Activated CD8-positive, alpha-beta memory T cell treated with anti-CD3 and anti-CD28 coated beads, Interleukin-2, amount 10 ng/mL, durations not matched to agents 7 days and 5 days (primary cell): ENCODE results near the gene SLC10A1. TPM values are rescaled to one million over a fixed set of nuclear protein-coding genes. Genes with fewer than 3 reads are reported as not detected.

ENCODE experiments used
- ATAC-seq: fragments of 150-1000 bp; cut with Tn5 transposase; one replicate; pipeline ENCODE4 v1.10.0; 2021; ENCODE audit warnings: moderate library complexity
- CTCF ChIA-PET: fragments of 350-600 bp; sonication (Branson Sonifier 250); formaldehyde crosslinking; loops from one replicate; lab custom pipeline; 2021; ENCODE audit warnings: antibody characterized with exemption; lab: Charles Lee
- DNase-seq: peaks from one replicate; pipeline ENCODE4 v3.0.0-alpha.2; 2020
- H3K27ac Mint-ChIP-seq: one replicate; pipeline ENCODE4 v1.8.0; 2021; ENCODE audit warnings: mild to moderate bottlenecking, mixed read lengths
- H3K27me3 Mint-ChIP-seq: one replicate; pipeline ENCODE4 v1.8.0; 2021; ENCODE audit warnings: mixed read lengths
- H3K36me3 Mint-ChIP-seq: one replicate; pipeline ENCODE4 v1.8.0; 2021; ENCODE audit warnings: mild to moderate bottlenecking, mixed read lengths
- H3K4me1 Mint-ChIP-seq: one replicate; pipeline ENCODE4 v1.8.0; 2021; ENCODE audit warnings: mixed read lengths
- H3K4me3 Mint-ChIP-seq: one replicate; pipeline ENCODE4 v1.8.0; 2021; ENCODE audit warnings: mild to moderate bottlenecking, moderate library complexity, mixed read lengths
- H3K9me3 Mint-ChIP-seq: one replicate; pipeline ENCODE4 v1.8.0; 2022; ENCODE audit warnings: low read depth, mixed read lengths
- total RNA-seq, 2 experiments: library from RNA; stranded (reverse); gene quantifications; one replicate each; pipeline ENCODE4 v1.2.3, GENCODE V29; 2021

Gene SLC10A1
- total RNA-seq, 2 experiments from 2014 or later: not detected

DNA sequence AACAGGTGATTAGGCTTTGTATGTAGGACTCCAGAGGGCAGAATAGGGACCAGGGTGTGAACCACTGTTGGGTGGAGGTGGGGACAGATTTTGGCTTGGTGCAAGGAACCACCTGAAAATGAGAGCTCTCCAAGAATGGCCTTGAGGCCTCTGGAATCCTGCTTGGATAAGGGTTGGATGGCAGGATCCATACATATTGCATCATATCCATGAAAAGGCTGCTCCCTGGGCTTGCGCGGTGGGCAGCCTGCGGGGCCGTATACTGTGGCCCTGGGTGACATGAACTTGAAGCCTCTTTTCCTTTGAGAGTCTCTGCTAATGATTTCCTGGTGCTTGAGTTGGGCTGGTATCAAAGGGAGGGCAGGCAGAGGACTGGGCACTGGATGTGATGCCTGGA is 1.3 kb upstream of the SLC10A1 start:
- Mint-ChIP-seq H3K4me3 (no peak overlapping the region), H3K27ac (no peak overlapping the region), H3K27me3 (peaks cover 13% of the 10 kb centered on the region), H3K9me3 (peaks cover 3% of the 10 kb centered on the region), H3K36me3 (peaks cover 3% of the 10 kb centered on the region), H3K4me1 (no peaks in the 10 kb centered on the region)
- CTCF ChIA-PET: no interaction called here
- ATAC-seq: no peak
- no peak for DNase-seq

- DNase-seq (no peak), ATAC-seq (no peak)
- H3K27me3 Mint-ChIP-seq: peaks cover 8% of the 10 kb centered on the region
- no peaks in the 10 kb centered on the region for H3K4me1 Mint-ChIP-seq
- no peak overlapping the region for H3K27ac Mint-ChIP-seq
- H3K9me3 Mint-ChIP-seq: peaks cover 3% of the 10 kb centered on the region
- peaks cover 3% of the 10 kb centered on the region for H3K36me3 Mint-ChIP-seq
- CTCF ChIA-PET: no interaction called here
- no peak overlapping the region for H3K4me3 Mint-ChIP-seq
Measured at GRCh38 chr14:69797573-69798338, 715 bp upstream of the SLC10A1 start.

- CTCF ChIA-PET: no interaction called here
- peaks cover 2% of the 10 kb centered on the region for H3K27me3 Mint-ChIP-seq
- H3K36me3 Mint-ChIP-seq: peaks cover 2% of the 10 kb centered on the region
- peaks cover 1% of the 10 kb centered on the region for H3K9me3 Mint-ChIP-seq
- no peak overlapping the region for H3K27ac Mint-ChIP-seq
- H3K4me1 Mint-ChIP-seq: no peaks in the 10 kb centered on the region
- H3K4me3 Mint-ChIP-seq: no peak overlapping the region
- DNase-seq (no peak), ATAC-seq (no peak)
Measured at GRCh38 chr14:69795691-69796090, 1.4 kb downstream of the SLC10A1 start.

GRCh38 chr14:69794791-69795190 is 2.2 kb downstream of the SLC10A1 start:
- H3K27ac Mint-ChIP-seq: no peak overlapping the region
- DNase-seq (no peak), ATAC-seq (no peak)
- H3K27me3 Mint-ChIP-seq: no peaks in the 10 kb centered on the region
- no peaks in the 10 kb centered on the region for H3K36me3 Mint-ChIP-seq
- H3K4me1 Mint-ChIP-seq: no peaks in the 10 kb centered on the region
- no peak overlapping the region for H3K4me3 Mint-ChIP-seq
- H3K9me3 Mint-ChIP-seq: no peaks in the 10 kb centered on the region
- CTCF ChIA-PET: no interaction called here

GRCh38 chr14:69792887-69793421 is 4.1 kb downstream of the SLC10A1 start:
- Mint-ChIP-seq H3K9me3 (no peaks in the 10 kb centered on the region), H3K4me3 (no peak overlapping the region), H3K27ac (no peak overlapping the region), H3K4me1 (no peaks in the 10 kb centered on the region), H3K36me3 (no peaks in the 10 kb centered on the region), H3K27me3 (no peaks in the 10 kb centered on the region)
- CTCF ChIA-PET: no interaction called here
- DNase-seq (no peak), ATAC-seq (no peak)

- DNase-seq (no peak), ATAC-seq (no peak)
- no peak overlapping the region for H3K4me3 Mint-ChIP-seq
- no peak overlapping the region for H3K27ac Mint-ChIP-seq
- no peaks in the 10 kb centered on the region for H3K4me1 Mint-ChIP-seq
- CTCF ChIA-PET: no interaction called here
- peaks cover 5% of the 10 kb centered on the region for H3K36me3 Mint-ChIP-seq
- no peaks in the 10 kb centered on the region for H3K9me3 Mint-ChIP-seq
- H3K27me3 Mint-ChIP-seq: no peaks in the 10 kb centered on the region
Measured at GRCh38 chr14:69789118-69789640, 7.9 kb downstream of the SLC10A1 start.

GRCh38 chr14:69786603-69787002 is 10.4 kb downstream of the SLC10A1 start:
- no peak overlapping the region for H3K27ac Mint-ChIP-seq
- CTCF ChIA-PET: no interaction called here
- H3K4me1 Mint-ChIP-seq: no peaks in the 10 kb centered on the region
- no peak overlapping the region for H3K4me3 Mint-ChIP-seq
- no peaks in the 10 kb centered on the region for H3K9me3 Mint-ChIP-seq
- H3K36me3 Mint-ChIP-seq: peaks cover 5% of the 10 kb centered on the region
- ATAC-seq: no peak
- DNase-seq: no peak
- H3K27me3 Mint-ChIP-seq: no peaks in the 10 kb centered on the region

GRCh38 chr14:69784942-69785341 is 12.1 kb downstream of the SLC10A1 start:
- no peak overlapping the region for H3K27ac Mint-ChIP-seq
- CTCF ChIA-PET: no interaction called here

GRCh38 chr14:69780952-69781351 is 16.1 kb downstream of the SLC10A1 start:
- DNase-seq (peak; percentile 12), ATAC-seq (no peak)
- Mint-ChIP-seq H3K36me3 (peaks cover 45% of the 10 kb centered on the region), H3K4me1 (peaks cover 22% of the 10 kb centered on the region), H3K4me3 (no peak overlapping the region), H3K27me3 (no peaks in the 10 kb centered on the region), H3K27ac (no peak overlapping the region), H3K9me3 (no peaks in the 10 kb centered on the region)
- CTCF ChIA-PET: interaction anchor here (0.9 kb wide), 1 partner anchor 21 kb away, joined by 3 read pairs; no protein-coding TSS in a partner anchor

More at GRCh38 chr14:69784942-69785341, 12.1 kb downstream of the SLC10A1 start:
- no peaks in the 10 kb centered on the region for H3K9me3 Mint-ChIP-seq
- ATAC-seq (no peak), DNase-seq (no peak)
- peaks cover 14% of the 10 kb centered on the region for H3K36me3 Mint-ChIP-seq
- no peaks in the 10 kb centered on the region for H3K4me1 Mint-ChIP-seq
- H3K27me3 Mint-ChIP-seq: no peaks in the 10 kb centered on the region
- no peak overlapping the region for H3K4me3 Mint-ChIP-seq

GRCh38 chr14:69780092-69780491 is 16.9 kb downstream of the SLC10A1 start:
- DNase-seq (no peak), ATAC-seq (no peak)
- CTCF ChIA-PET: interaction anchor here (0.9 kb wide), 1 partner anchor 20 kb away, joined by 3 read pairs; no protein-coding TSS in a partner anchor
- no peak overlapping the region for H3K27ac Mint-ChIP-seq
- H3K36me3 Mint-ChIP-seq: peaks cover 49% of the 10 kb centered on the region
- H3K27me3 Mint-ChIP-seq: no peaks in the 10 kb centered on the region
- H3K9me3 Mint-ChIP-seq: no peaks in the 10 kb centered on the region
- H3K4me3 Mint-ChIP-seq: no peak overlapping the region
- peaks cover 29% of the 10 kb centered on the region for H3K4me1 Mint-ChIP-seq

GRCh38 chr14:69779088-69779487 is 18.0 kb downstream of the SLC10A1 start:
- no peaks in the 10 kb centered on the region for H3K27me3 Mint-ChIP-seq
- H3K36me3 Mint-ChIP-seq: peaks cover 59% of the 10 kb centered on the region
- H3K4me1 Mint-ChIP-seq: peaks cover 36% of the 10 kb centered on the region
- CTCF ChIA-PET: interaction anchor here (0.7 kb wide), 1 partner anchor 438 kb away, joined by 3 read pairs; no protein-coding TSS in a partner anchor
- no peaks in the 10 kb centered on the region for H3K9me3 Mint-ChIP-seq
- ATAC-seq (no peak), DNase-seq (peak; percentile 12)
- no peak overlapping the region for H3K4me3 Mint-ChIP-seq
- H3K27ac Mint-ChIP-seq: peak overlapping the region; percentile 25

- H3K27me3 Mint-ChIP-seq: no peaks in the 10 kb centered on the region
- H3K4me1 Mint-ChIP-seq: peaks cover 48% of the 10 kb centered on the region
- no peak for ATAC-seq
- no peaks in the 10 kb centered on the region for H3K9me3 Mint-ChIP-seq
- H3K27ac Mint-ChIP-seq: peak overlapping the region; percentile 50
- CTCF ChIA-PET: interaction anchor here (0.5 to 1.7 kb wide), 3 partner anchors 10 to 1047 kb away, joined by 3 to 4 read pairs (median 4); partner anchors contain the start of gene SRSF5
- peaks cover 77% of the 10 kb centered on the region for H3K36me3 Mint-ChIP-seq
- DNase-seq: peak; percentile 7
- H3K4me3 Mint-ChIP-seq: no peak overlapping the region
Measured at GRCh38 chr14:69776875-69777453, 20.1 kb downstream of the SLC10A1 start.

DNA sequence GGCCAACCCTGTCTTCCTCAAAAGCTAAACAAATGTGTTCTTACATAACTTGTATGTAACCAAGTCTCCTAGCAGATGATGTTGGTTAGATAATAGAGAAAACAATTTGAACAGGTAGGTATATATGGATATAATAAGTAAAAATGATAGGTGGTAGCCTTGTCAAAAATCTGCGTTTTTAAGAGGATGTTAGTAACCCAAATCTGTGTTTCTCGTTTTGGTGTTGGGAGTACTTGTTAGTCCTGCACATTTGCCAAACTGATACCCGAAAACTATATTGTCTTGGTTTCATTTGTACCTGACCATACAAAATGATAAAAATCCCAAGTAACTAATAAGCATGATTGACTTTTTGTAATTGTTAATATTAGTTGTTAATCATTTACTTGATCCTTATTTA is 22.0 kb downstream of the SLC10A1 start:
- peaks cover 61% of the 10 kb centered on the region for H3K4me1 Mint-ChIP-seq
- H3K36me3 Mint-ChIP-seq: peaks cover 84% of the 10 kb centered on the region
- H3K27ac Mint-ChIP-seq: no peak overlapping the region
- CTCF ChIA-PET: interaction anchor here (1.3 kb wide), 1 partner anchor 44 kb away, joined by 4 read pairs; no protein-coding TSS in a partner anchor
- DNase-seq (no peak), ATAC-seq (no peak)
- no peak overlapping the region for H3K4me3 Mint-ChIP-seq
- H3K27me3 Mint-ChIP-seq: no peaks in the 10 kb centered on the region
- H3K9me3 Mint-ChIP-seq: no peaks in the 10 kb centered on the region
